ENCODE data around the gene FAM131B. TPM values are rescaled to one million over a fixed set of nuclear protein-coding genes. Genes with fewer than 3 reads are reported as not detected.

Gene FAM131B
- total and polyA plus RNA-seq, 9 of the 15 experiments (the other 6 are each of a cell fraction or from before 2014, with no cell fraction given), result 0.03 to 0.04 TPM; not detected in 7

DNA sequence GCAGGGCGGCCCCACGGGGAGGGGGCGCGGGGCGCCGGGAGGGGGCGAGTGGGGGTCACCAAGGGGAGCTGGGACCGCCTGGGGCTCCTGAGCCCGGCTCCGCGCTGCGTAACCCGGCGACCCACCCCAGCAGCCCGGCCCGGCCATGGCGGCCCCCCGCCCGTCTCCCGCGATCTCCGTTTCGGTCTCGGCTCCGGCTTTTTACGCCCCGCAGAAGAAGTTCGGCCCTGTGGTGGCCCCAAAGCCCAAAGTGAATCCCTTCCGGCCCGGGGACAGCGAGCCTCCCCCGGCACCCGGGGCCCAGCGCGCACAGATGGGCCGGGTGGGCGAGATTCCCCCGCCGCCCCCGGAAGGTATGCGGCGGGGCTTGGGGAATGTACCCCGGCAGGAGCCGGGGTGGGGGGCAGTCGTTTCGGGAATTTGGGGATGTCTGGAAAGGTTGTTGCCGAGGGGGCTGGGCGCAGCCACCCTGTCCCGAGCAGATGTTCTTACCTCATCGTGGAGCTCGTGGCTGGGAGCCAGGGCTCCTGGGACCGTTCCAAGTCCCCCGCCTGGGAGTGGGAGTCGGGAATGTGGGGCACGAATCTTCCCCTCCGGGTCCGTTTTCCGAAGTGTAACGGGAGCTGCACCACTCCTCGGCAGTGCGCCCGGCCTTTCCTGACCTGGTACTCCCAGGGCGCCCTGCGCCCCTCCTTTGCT is 19.1 kb upstream of the FAM131B start (continued):
- no peak for TF ChIP-seq BACH1 (tag; IDR thresholded peaks at IDR 0.05)
- TF ChIP-seq, protein P1, sequence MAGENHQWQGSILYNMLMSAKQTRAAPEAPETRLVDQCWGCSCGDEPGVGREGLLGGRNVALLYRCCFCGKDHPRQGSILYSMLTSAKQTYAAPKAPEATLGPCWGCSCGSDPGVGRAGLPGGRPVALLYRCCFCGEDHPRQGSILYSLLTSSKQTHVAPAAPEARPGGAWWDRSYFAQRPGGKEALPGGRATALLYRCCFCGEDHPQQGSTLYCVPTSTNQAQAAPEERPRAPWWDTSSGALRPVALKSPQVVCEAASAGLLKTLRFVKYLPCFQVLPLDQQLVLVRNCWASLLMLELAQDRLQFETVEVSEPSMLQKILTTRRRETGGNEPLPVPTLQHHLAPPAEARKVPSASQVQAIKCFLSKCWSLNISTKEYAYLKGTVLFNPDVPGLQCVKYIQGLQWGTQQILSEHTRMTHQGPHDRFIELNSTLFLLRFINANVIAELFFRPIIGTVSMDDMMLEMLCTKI (IDR thresholded peaks at IDR 0.05; ENCODE audit: partially characterized antibody), result no peak
- no peak for TF ChIP-seq ZFP30 (CRISPR knock-in tag; IDR thresholded peaks at IDR 0.05; ENCODE audit: borderline replicate concordance)
- no peak for TF ChIP-seq ZBTB1 (CRISPR knock-in tag; IDR thresholded peaks at IDR 0.05; ENCODE audit: borderline replicate concordance, low read depth)
- no peak for TF ChIP-seq POLR2AphosphoS2 (IDR thresholded peaks at IDR 0.05; ENCODE audit: low read length)
- TF ChIP-seq NR2C2 (CRISPR knock-in tag; IDR thresholded peaks at IDR 0.05), result no peak
- no peak for TF ChIP-seq NR2C2 (tag; IDR thresholded peaks at IDR 0.05)
- TF ChIP-seq PPARD (CRISPR knock-in tag; IDR thresholded peaks at IDR 0.05), result no peak
- TF ChIP-seq SMARCB1 (IDR thresholded peaks at IDR 0.05; ENCODE audit: insufficient read length, low read depth), result no peak
- TF ChIP-seq, protein P2, sequence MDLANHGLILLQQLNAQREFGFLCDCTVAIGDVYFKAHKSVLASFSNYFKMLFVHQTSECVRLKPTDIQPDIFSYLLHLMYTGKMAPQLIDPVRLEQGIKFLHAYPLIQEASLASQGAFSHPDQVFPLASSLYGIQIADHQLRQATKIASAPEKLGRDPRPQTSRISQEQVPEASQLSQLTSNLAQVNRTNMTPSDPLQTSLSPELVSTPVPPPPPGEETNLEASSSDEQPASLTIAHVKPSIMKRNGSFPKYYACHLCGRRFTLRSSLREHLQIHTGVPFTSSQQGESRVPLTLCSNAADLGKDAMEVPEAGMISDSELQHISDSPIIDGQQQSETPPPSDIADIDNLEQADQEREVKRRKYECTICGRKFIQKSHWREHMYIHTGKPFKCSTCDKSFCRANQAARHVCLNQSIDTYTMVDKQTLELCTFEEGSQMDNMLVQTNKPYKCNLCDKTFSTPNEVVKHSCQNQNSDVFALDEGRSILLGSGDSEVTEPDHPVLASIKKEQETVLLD (IDR thresholded peaks at IDR 0.05), result 0 out of 2 replicates have a peak, but pooled peaks have one; percentile 29
- TF ChIP-seq POLR2AphosphoS5 (IDR thresholded peaks at IDR 0.05; ENCODE audit: control insufficient read depth, insufficient read depth, low read depth, low read length), result peak; percentile 38; the same call in 1 of the 2 replicates
- no peak for TF ChIP-seq ZNF239 (CRISPR knock-in tag; IDR thresholded peaks at IDR 0.05)
- no peak for TF ChIP-seq TARDBP (IDR thresholded peaks at IDR 0.05)
- TF ChIP-seq BRF1 (IDR thresholded peaks at IDR 0.05; ENCODE audit: borderline replicate concordance, extremely low read depth, insufficient read length), result no peak
- TF ChIP-seq ILK (tag; IDR thresholded peaks at IDR 0.05; ENCODE audit: borderline replicate concordance, low read depth), result no peak
- TF ChIP-seq, protein P3, sequence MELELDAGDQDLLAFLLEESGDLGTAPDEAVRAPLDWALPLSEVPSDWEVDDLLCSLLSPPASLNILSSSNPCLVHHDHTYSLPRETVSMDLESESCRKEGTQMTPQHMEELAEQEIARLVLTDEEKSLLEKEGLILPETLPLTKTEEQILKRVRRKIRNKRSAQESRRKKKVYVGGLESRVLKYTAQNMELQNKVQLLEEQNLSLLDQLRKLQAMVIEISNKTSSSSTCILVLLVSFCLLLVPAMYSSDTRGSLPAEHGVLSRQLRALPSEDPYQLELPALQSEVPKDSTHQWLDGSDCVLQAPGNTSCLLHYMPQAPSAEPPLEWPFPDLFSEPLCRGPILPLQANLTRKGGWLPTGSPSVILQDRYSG (tag; conservative IDR thresholded peaks at IDR 0.05; ENCODE audit: low read depth), result no peak
- no peak for TF ChIP-seq DNMT1 (IDR thresholded peaks at IDR 0.05)
- TF ChIP-seq, protein P4, sequence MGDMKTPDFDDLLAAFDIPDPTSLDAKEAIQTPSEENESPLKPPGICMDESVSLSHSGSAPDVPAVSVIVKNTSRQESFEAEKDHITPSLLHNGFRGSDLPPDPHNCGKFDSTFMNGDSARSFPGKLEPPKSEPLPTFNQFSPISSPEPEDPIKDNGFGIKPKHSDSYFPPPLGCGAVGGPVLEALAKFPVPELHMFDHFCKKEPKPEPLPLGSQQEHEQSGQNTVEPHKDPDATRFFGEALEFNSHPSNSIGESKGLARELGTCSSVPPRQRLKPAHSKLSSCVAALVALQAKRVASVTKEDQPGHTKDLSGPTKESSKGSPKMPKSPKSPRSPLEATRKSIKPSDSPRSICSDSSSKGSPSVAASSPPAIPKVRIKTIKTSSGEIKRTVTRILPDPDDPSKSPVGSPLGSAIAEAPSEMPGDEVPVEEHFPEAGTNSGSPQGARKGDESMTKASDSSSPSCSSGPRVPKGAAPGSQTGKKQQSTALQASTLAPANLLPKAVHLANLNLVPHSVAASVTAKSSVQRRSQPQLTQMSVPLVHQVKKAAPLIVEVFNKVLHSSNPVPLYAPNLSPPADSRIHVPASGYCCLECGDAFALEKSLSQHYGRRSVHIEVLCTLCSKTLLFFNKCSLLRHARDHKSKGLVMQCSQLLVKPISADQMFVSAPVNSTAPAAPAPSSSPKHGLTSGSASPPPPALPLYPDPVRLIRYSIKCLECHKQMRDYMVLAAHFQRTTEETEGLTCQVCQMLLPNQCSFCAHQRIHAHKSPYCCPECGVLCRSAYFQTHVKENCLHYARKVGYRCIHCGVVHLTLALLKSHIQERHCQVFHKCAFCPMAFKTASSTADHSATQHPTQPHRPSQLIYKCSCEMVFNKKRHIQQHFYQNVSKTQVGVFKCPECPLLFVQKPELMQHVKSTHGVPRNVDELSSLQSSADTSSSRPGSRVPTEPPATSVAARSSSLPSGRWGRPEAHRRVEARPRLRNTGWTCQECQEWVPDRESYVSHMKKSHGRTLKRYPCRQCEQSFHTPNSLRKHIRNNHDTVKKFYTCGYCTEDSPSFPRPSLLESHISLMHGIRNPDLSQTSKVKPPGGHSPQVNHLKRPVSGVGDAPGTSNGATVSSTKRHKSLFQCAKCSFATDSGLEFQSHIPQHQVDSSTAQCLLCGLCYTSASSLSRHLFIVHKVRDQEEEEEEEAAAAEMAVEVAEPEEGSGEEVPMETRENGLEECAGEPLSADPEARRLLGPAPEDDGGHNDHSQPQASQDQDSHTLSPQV (IDR thresholded peaks at IDR 0.05), result no peak
- no peak for TF ChIP-seq SMARCA4 (IDR thresholded peaks at IDR 0.05)
- no peak for TF ChIP-seq PTRF (tag; IDR thresholded peaks at IDR 0.05)
